Activated CD4-positive, alpha-beta T cell treated with anti-CD3 and anti-CD28 coated beads, Interleukin-2, amount 10 ng/mL, durations not matched to agents 7 days and 5 days (primary cell): Measurements from ENCODE around the gene LLCFC1. TPM values are rescaled to one million over a fixed set of nuclear protein-coding genes. Genes with fewer than 3 reads are reported as not detected.

Source experiments
- CTCF ChIA-PET: fragments of 350-600 bp; sonication (Branson Sonifier 250); formaldehyde crosslinking; loops from one replicate; lab custom pipeline; 2021; ENCODE audit warnings: antibody characterized with exemption; lab: Charles Lee
- POLR2A ChIA-PET: fragments of 350-600 bp; sonication (Branson Sonifier 250); formaldehyde crosslinking; loops from one replicate; lab custom pipeline; 2021; ENCODE audit warnings: antibody characterized with exemption; lab: Charles Lee
- DNase-seq: peaks from one replicate; pipeline ENCODE4 v3.0.0-alpha.2; 2020
- H3K27ac Mint-ChIP-seq: one replicate; pipeline ENCODE4 v1.8.0; 2021; ENCODE audit warnings: mild to moderate bottlenecking, moderate library complexity, mixed read lengths
- H3K27me3 Mint-ChIP-seq: one replicate; pipeline ENCODE4 v1.8.0; 2021; ENCODE audit warnings: mixed read lengths
- H3K36me3 Mint-ChIP-seq: one replicate; pipeline ENCODE4 v1.8.0; 2021; ENCODE audit warnings: low read depth, mixed read lengths
- H3K4me1 Mint-ChIP-seq: one replicate; pipeline ENCODE4 v1.8.0; 2021; ENCODE audit warnings: mixed read lengths
- H3K4me3 Mint-ChIP-seq: one replicate; pipeline ENCODE4 v1.8.0; 2021; ENCODE audit warnings: mild to moderate bottlenecking, moderate library complexity, mixed read lengths
- H3K9me3 Mint-ChIP-seq: one replicate; pipeline ENCODE4 v1.8.0; 2021; ENCODE audit warnings: mixed read lengths
- total RNA-seq, 2 experiments: library from RNA; stranded (reverse); gene quantifications; one replicate each; pipeline ENCODE4 v1.2.3, GENCODE V29; 2021

LLCFC1 gene
- total RNA-seq, 2 experiments from 2014 or later, result not detected

- ChIA-PET POLR2A (no interaction called here), CTCF (no interaction called here)
- DNase-seq, result no peak
- Mint-ChIP-seq H3K27me3 (no peaks in the 10 kb centered on the region), H3K27ac (no peak overlapping the region), H3K36me3 (no peaks in the 10 kb centered on the region), H3K4me1 (no peaks in the 10 kb centered on the region), H3K4me3 (no peak overlapping the region), H3K9me3 (no peaks in the 10 kb centered on the region)
These were observed 3.2 kb upstream of the LLCFC1 start for GRCh38 chr7:142935941-142936565.

- ChIA-PET POLR2A (no interaction called here), CTCF (no interaction called here)
- Mint-ChIP-seq H3K4me3 (no peak overlapping the region), H3K9me3 (no peaks in the 10 kb centered on the region), H3K4me1 (no peaks in the 10 kb centered on the region), H3K27me3 (no peaks in the 10 kb centered on the region), H3K27ac (no peak overlapping the region), H3K36me3 (no peaks in the 10 kb centered on the region)
- DNase-seq, result no peak
These were observed 673 bp upstream of the LLCFC1 start for GRCh38 chr7:142938611-142939010.

GRCh38 chr7:142940966-142941535, 1.8 kb downstream of the LLCFC1 start:
- no peaks in the 10 kb centered on the region for H3K27me3 Mint-ChIP-seq
- POLR2A ChIA-PET, result interaction anchor here (0.7 kb wide), 1 partner anchor 15 kb away, joined by 4 read pairs; no protein-coding TSS in a partner anchor

GRCh38 chr7:142941541-142941940, 2.3 kb downstream of the LLCFC1 start:
- H3K4me1 Mint-ChIP-seq, result no peaks in the 10 kb centered on the region
- DNase-seq, result no peak

More at GRCh38 chr7:142940966-142941535, 1.8 kb downstream of the LLCFC1 start:
- no peaks in the 10 kb centered on the region for H3K4me1 Mint-ChIP-seq
- no peak overlapping the region for H3K27ac Mint-ChIP-seq
- no peaks in the 10 kb centered on the region for H3K9me3 Mint-ChIP-seq
- H3K4me3 Mint-ChIP-seq, result no peak overlapping the region
- H3K36me3 Mint-ChIP-seq, result no peaks in the 10 kb centered on the region
- no peak for DNase-seq
- CTCF ChIA-PET, result no interaction called here

GRCh38 chr7:142942746-142943145, 3.5 kb downstream of the LLCFC1 start:
- H3K9me3 Mint-ChIP-seq, result no peaks in the 10 kb centered on the region
- H3K27ac Mint-ChIP-seq, result no peak overlapping the region
- ChIA-PET CTCF (interaction anchor here (1.0 kb wide), 1 partner anchor 9 kb away, joined by 3 read pairs; the partner anchor contains the start of gene TRPV5), POLR2A (no interaction called here)
- no peaks in the 10 kb centered on the region for H3K27me3 Mint-ChIP-seq
- H3K36me3 Mint-ChIP-seq, result no peaks in the 10 kb centered on the region
- H3K4me3 Mint-ChIP-seq, result no peak overlapping the region
- H3K4me1 Mint-ChIP-seq, result no peaks in the 10 kb centered on the region
- no peak for DNase-seq

More at GRCh38 chr7:142941541-142941940, 2.3 kb downstream of the LLCFC1 start:
- no peak overlapping the region for H3K4me3 Mint-ChIP-seq
- no peaks in the 10 kb centered on the region for H3K27me3 Mint-ChIP-seq
- ChIA-PET POLR2A (no interaction called here), CTCF (interaction anchor here (1.0 kb wide), 1 partner anchor 8 kb away, joined by 3 read pairs; the partner anchor contains the start of gene TRPV5)
- no peak overlapping the region for H3K27ac Mint-ChIP-seq
- no peaks in the 10 kb centered on the region for H3K9me3 Mint-ChIP-seq
- H3K36me3 Mint-ChIP-seq, result no peaks in the 10 kb centered on the region

GRCh38 chr7:142943706-142944268, 4.5 kb downstream of the LLCFC1 start:
- Mint-ChIP-seq H3K27ac (no peak overlapping the region), H3K27me3 (peaks cover 2% of the 10 kb centered on the region), H3K4me1 (no peaks in the 10 kb centered on the region), H3K4me3 (no peak overlapping the region), H3K36me3 (no peaks in the 10 kb centered on the region), H3K9me3 (no peaks in the 10 kb centered on the region)
- CTCF ChIA-PET, result interaction anchor here (1.0 kb wide), 1 partner anchor 339 kb away, joined by 3 read pairs; no protein-coding TSS in a partner anchor
- no peak for DNase-seq
- POLR2A ChIA-PET, result no interaction called here

GRCh38 chr7:142945001-142945400, 5.7 kb downstream of the LLCFC1 start:
- H3K27me3 Mint-ChIP-seq, result peaks cover 5% of the 10 kb centered on the region
- ChIA-PET CTCF (interaction anchor here (0.5 kb wide), 1 partner anchor 208 kb away, joined by 3 read pairs; no protein-coding TSS in a partner anchor), POLR2A (no interaction called here)
- H3K36me3 Mint-ChIP-seq, result no peaks in the 10 kb centered on the region
- no peak overlapping the region for H3K4me3 Mint-ChIP-seq
- H3K27ac Mint-ChIP-seq, result no peak overlapping the region
- no peaks in the 10 kb centered on the region for H3K9me3 Mint-ChIP-seq
- H3K4me1 Mint-ChIP-seq, result no peaks in the 10 kb centered on the region
- no peak for DNase-seq

- Mint-ChIP-seq H3K36me3 (no peaks in the 10 kb centered on the region), H3K4me1 (no peaks in the 10 kb centered on the region), H3K27ac (no peak overlapping the region), H3K4me3 (no peak overlapping the region), H3K27me3 (peaks cover 13% of the 10 kb centered on the region), H3K9me3 (no peaks in the 10 kb centered on the region)
- DNase-seq, result no peak
- ChIA-PET POLR2A (no interaction called here), CTCF (interaction anchor here (1.3 kb wide), 1 partner anchor 12 kb away, joined by 5 read pairs; no protein-coding TSS in a partner anchor)
These were observed 9.3 kb downstream of the LLCFC1 start for GRCh38 chr7:142948603-142949002.

- Mint-ChIP-seq H3K27me3 (peaks cover 13% of the 10 kb centered on the region), H3K36me3 (no peaks in the 10 kb centered on the region), H3K9me3 (peaks cover 5% of the 10 kb centered on the region), H3K27ac (no peak overlapping the region), H3K4me1 (no peaks in the 10 kb centered on the region), H3K4me3 (no peak overlapping the region)
- POLR2A ChIA-PET, result no interaction called here
- CTCF ChIA-PET, result no interaction called here
- DNase-seq, result no peak
These were observed 11.0 kb downstream of the LLCFC1 start for GRCh38 chr7:142950235-142950634.

- no peak overlapping the region for H3K4me3 Mint-ChIP-seq
- peaks cover 14% of the 10 kb centered on the region for H3K9me3 Mint-ChIP-seq
- H3K4me1 Mint-ChIP-seq, result no peaks in the 10 kb centered on the region
- no peaks in the 10 kb centered on the region for H3K36me3 Mint-ChIP-seq
- H3K27me3 Mint-ChIP-seq, result peaks cover 25% of the 10 kb centered on the region
- DNase-seq, result no peak
- H3K27ac Mint-ChIP-seq, result no peak overlapping the region
- ChIA-PET POLR2A (no interaction called here), CTCF (interaction anchor here (1.3 kb wide), 1 partner anchor 28 kb away, joined by 3 read pairs; no protein-coding TSS in a partner anchor)
These were observed 15.5 kb downstream of the LLCFC1 start for GRCh38 chr7:142954680-142955268.

- POLR2A ChIA-PET, result no interaction called here
- no peak for DNase-seq
- Mint-ChIP-seq H3K4me3 (no peak overlapping the region), H3K36me3 (no peaks in the 10 kb centered on the region), H3K27me3 (peaks cover 26% of the 10 kb centered on the region), H3K4me1 (no peaks in the 10 kb centered on the region), H3K27ac (no peak overlapping the region), H3K9me3 (peaks cover 14% of the 10 kb centered on the region)
- CTCF ChIA-PET, result interaction anchor here (0.8 kb wide), 1 partner anchor 11 kb away, joined by 3 read pairs; no protein-coding TSS in a partner anchor
These were observed 17.8 kb downstream of the LLCFC1 start for GRCh38 chr7:142956951-142957623.

- H3K27me3 Mint-ChIP-seq, result peaks cover 26% of the 10 kb centered on the region
- POLR2A ChIA-PET, result no interaction called here
- no peak overlapping the region for H3K27ac Mint-ChIP-seq
- no peak overlapping the region for H3K4me3 Mint-ChIP-seq
- H3K4me1 Mint-ChIP-seq, result no peaks in the 10 kb centered on the region
- CTCF ChIA-PET, result no interaction called here
- DNase-seq, result no peak
- peaks cover 14% of the 10 kb centered on the region for H3K9me3 Mint-ChIP-seq
- H3K36me3 Mint-ChIP-seq, result no peaks in the 10 kb centered on the region
These were observed 18.4 kb downstream of the LLCFC1 start for GRCh38 chr7:142957723-142958122.
